GM21723 (cell line): ENCODE data around the gene OAS3.
"Not testable (repeated sequence)": the region's sequence is repeated elsewhere in the genome, so short reads cannot be mapped to it uniquely, and the experiment has no call there.

Source experiments
- ATAC-seq: cut with Tn5 transposase; IDR thresholded peaks from one replicate; pipeline ENCODE4 v1.9.1; 2021; ENCODE audit warnings: mild to moderate bottlenecking, moderate library complexity; ENCODE audit not compliant: unreplicated experiment

The OAS3 gene

DNA sequence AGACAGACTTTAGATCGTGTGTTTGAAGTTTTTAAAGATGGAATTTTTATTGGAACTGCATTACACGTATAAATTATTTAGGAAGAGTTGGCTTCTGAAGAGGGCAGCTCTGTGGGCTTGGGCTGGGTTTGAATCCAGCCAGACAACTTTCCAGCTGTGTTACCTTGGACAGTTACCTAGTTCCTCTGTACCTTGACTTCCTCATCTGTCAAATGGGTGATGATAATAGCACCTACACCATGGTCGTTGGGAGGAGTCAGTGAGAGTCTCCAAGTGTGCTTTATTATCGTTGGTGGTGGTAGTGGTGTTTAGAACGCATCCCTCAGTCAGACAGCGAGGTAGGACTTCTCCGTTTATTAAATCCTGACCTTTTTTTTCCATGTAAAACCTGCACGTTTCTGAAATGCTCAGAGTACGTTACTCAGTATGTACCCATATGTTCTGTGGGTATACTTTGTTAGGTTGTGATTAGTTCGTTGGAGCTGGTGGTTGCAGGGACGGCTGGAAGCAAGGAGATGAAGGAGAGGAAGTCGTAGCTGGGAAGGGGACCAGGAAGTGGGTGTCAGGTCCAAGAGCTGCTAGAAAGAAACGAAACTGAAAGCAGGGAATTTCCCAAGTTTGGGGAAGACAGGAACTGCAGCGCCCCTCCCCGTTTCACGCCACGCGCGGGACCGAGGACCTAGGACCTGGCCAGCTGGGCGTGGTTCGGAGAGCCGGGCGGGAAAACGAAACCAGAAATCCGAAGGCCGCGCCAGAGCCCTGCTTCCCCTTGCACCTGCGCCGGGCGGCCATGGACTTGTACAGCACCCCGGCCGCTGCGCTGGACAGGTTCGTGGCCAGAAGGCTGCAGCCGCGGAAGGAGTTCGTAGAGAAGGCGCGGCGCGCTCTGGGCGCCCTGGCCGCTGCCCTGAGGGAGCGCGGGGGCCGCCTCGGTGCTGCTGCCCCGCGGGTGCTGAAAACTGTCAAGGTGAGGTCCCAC lies at the start of gene OAS3:
Gene OAS3, plus strand, starts transcription at position 734 of the 979 bp plus-strand sequence. Its CDS starts 57 bp downstream, at position 791.
- ATAC-seq: peak; percentile 54

DNA sequence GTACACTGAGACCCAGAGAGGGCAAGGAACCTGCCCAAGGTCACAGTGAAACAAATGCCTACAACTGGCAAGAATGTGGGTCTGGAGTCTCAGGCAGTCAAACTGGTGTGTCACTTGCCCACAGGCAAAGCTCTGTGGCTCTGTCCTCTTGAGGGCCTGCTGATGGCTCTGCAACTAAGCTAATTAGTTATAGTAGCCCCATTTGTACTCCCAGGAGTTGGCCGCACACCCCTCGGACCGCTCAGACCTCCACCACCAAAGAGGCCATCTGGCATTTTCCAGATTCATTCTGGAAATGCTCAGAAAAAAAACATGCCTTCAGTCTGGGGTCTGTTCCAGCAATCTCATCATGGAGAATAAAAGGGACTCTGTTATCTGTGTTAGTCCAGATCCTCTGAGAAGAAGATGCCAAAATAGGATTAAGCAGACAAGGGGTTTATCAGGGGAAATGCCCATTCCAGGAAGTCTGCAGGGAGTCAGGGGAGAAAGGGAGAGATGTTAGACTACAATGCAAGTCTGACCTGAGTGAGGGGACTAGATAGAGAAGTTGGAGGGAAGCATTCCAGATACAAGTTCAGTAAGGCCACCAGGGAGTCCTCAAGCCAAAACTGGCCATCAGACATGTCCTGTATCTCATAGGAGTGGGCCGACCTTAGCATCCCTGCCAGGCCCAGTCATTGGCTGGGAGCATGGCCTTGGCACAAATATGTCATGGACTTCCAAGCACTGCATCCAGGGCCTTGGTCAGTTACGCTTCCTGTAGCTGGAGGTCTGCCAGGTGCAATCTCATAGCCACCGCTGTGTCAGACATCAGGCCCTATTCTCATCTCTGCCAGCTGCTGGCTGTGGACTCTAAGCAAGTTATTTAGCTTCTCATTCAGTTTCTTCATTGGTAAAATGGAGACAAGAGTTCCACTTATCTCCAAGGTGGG lies 46.9 kb upstream of the OAS3 start:
- ATAC-seq: no peak

- ATAC-seq: no peak
Measured at GRCh38 chr12:112892856-112893255, 45.4 kb upstream of the OAS3 start.

GRCh38 chr12:112894128-112894527 lies 44.1 kb upstream of the OAS3 start:
- ATAC-seq: no peak

- no peak for ATAC-seq
Measured at GRCh38 chr12:112898380-112898779, 39.9 kb upstream of the OAS3 start.

DNA sequence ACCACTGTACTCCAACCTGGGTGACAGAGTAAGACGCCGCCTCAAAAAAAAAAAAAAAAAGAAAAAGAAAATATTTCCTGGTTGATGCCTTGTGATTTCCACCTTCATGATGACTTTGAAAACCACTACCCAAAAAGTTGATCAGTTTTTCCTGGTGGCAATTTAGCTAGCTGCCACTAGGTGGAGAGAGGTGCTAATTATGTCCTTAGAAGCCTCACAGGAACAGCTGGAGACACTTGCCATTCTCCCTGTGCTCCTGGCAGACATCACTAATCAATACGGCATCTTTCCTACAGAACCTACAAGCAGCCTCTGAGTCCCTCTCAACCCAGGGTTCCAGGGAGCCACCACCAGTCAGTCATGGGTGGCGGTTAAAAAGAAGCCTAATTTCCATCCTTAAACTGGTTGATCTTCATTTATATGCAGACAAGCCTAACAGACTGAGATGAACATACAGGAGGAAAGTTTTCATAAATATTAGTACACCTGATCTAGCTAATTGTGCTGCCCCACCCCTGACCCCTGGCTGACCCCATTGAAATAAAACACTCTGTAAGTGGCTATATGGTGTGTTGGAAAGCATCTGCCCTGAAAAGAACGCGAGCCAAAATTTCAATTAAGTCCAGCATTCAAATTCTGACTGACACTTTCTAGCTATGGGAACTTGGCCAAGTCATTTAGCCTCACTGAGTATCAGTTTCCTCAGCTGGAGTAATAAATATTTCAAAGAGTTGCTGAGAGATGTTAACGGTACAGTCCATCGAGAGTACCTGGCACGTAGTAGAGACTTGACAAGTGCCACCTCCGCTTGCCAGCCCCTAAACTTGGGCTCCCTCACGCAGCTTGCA lies 37.8 kb upstream of the OAS3 start:
- ATAC-seq: no peak

- ATAC-seq: no peak
Measured at GRCh38 chr12:112901271-112901670, 37.0 kb upstream of the OAS3 start.

DNA sequence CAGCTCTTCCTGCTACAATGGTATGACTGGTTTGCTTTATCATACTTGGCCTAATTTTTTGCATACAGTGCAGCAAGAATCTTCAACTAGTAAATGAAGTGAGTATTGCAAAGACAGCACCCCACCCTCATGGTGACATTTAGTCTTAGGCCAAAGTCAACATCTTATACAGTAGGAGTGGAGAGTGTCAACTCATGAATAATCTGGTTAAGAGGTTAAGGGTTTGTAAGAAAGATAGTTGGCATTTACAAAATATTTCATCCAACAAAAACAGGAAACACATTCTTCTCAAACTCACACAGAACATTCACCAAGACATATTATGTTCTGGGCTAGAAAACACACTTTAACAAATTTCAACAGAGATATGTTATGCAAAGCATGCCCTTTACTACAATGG lies 33.7 kb upstream of the OAS3 start:
- ATAC-seq: no peak

GRCh38 chr12:112905451-112906089 lies 32.7 kb upstream of the OAS3 start:
- no peak for ATAC-seq

- ATAC-seq: peak; percentile 78
Measured at GRCh38 chr12:112906712-112907414, 31.4 kb upstream of the OAS3 start, which contains the start of gene OAS1. OAS1 (plus strand) TSS chr12:112906962; CDS start chr12:112907040, 78 bp downstream.

DNA sequence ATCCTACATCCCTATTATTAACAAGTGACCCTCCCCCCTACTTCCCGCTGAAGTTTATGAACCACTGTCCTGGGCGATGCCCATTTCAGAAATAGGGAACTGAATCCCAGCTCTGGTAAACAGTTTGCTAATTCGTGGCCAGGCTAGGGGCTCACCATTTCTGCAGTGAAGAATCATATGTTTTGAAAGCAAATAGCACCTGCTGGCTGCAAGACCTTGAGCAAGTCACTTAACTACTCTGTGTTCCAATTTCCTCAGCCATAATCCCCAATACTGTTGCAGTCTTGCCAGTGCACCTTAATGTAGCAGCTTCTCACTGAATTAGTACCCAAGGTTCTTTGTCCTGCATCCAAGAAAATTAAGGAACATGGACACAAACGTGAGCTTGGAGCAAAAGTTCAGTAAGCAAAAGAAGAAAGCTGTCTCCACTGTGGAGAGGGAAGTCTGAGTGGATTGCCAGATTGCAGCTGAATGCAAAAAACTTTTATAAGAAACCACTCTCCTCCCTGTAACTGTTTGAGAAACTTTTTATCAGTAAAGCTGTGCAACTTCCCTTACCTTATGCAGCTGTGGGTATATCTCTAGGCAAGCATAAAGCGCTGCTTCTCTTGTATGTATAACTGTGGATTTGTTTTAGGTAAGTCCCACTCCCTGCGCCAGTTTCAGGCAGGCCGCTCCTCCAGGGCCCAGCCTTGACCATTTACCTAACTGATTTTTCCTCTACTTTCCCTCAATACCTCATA lies 30.7 kb upstream of the OAS3 start:
- peak; percentile 71 for ATAC-seq

DNA sequence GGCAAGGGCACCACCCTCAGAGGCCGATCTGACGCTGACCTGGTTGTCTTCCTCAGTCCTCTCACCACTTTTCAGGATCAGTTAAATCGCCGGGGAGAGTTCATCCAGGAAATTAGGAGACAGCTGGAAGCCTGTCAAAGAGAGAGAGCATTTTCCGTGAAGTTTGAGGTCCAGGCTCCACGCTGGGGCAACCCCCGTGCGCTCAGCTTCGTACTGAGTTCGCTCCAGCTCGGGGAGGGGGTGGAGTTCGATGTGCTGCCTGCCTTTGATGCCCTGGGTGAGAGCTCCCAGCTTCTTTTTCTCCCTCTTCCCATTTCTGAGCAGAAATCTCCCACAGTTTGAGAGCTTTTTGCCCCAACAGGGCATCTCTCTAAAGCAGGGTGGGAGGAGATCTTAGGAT lies 29.7 kb upstream of the OAS3 start:
- no peak for ATAC-seq

GRCh38 chr12:112909693-112910092 lies 28.6 kb upstream of the OAS3 start:
- no peak for ATAC-seq

DNA sequence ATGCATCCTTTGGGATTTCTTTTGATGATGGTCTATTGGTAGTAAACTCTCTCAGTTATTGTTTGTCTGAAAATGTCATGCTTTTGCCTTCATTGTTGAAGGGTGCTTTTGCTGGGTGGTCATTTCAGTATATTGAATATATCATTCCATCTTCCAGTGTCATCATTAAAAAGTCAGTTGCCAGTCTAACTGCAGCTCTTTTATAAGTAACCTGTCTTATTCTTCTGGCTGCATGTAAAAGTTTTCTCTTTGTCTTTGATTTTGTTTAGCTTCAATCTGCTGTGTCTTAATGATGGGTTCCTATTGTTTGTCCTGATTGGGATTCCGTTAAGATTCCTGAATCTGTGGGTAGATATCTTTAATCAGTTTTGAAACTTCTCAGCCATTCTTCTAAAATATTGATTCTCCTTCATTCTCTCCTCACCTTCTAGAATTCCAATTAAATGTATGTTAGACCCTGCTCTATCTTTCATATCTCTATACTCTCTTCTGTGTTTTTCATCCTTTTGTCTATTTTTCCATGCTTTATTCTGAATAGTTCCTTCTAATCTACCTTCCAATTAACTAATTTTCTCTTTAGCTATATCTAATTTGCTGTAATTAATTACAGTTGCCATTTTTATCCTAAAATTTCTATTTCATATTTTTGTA lies 25.1 kb upstream of the OAS3 start:
- no peak for ATAC-seq

DNA sequence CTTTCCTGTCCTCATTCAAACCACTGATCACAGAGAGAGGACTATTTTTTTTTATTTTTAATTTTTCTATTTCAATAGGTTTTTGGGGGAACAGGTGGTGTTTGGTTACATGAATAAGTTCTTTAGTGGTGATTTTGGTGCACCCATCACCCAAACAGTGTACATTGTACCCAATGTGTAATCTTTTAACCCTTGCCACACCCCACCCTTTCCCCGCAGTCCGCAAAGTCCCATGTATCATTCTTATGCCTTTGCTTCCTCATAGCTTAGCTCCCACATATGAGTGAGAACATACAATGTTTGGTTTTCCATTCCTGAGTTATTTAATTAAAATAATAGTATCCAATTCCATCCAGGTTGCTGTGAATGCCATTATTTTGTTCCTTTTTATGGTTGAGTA lies 24.4 kb upstream of the OAS3 start:
- not testable (repeated sequence) for ATAC-seq

DNA sequence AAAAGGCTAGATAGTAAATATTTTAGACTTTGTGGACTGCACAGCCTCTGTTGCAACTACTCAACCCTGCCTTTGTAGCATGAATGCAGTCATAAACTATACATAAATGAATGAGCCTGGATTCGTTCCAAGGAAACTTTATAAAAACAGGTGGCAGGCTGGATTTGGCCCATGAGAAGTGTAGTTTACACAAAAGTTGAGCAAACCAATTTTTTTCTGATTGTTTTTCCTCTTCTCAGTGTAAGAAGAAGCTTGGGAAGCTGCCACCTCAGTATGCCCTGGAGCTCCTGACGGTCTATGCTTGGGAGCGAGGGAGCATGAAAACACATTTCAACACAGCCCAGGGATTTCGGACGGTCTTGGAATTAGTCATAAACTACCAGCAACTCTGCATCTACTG lies 22.0 kb upstream of the OAS3 start:
- no peak for ATAC-seq

DNA sequence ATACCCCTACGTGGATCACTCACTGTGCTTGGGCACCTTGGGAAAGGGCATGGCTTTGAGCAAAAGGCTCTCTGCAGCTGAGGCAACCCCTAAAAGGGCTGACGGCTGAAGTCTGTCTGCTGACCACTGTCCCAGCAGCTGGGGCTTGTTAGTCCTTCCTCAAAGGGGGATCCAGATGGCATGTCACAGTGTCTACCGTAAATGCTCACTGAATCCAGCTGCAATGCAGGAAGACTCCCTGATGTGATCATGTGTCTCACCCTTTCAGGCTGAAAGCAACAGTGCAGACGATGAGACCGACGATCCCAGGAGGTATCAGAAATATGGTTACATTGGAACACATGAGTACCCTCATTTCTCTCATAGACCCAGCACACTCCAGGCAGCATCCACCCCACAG lies 19.2 kb upstream of the OAS3 start:
- no peak for ATAC-seq

GRCh38 chr12:112924986-112925385 lies 13.3 kb upstream of the OAS3 start:
- peak; percentile 59 for ATAC-seq
